Esophagus muscularis mucosa (tissue), 4 donors: Measurements from ENCODE around the gene KRTAP9-3. TPM values are rescaled to one million over a fixed set of nuclear protein-coding genes. Genes with fewer than 3 reads are reported as not detected.
"Not testable (repeated sequence)": the region's sequence is repeated elsewhere in the genome, so short reads cannot be mapped to it uniquely, and the experiment has no call there.

Experiments used
- DNase-seq: peaks from one replicate; pipeline ENCODE4 v3.0.0-alpha.2; 2017; ENCODE audit errors: extremely low spot score
- H3K27ac ChIP-seq, 4 donors: fragments of 200-600 bp; sonication (generic); replicated peaks in 1 of 4; 1 replicate in 3 of 4; 2 replicates in 1 of 4; pipeline ENCODE4 v1.5.1; 2016 to 2019; ENCODE audit warnings: mild to moderate bottlenecking in 1 of 4
- H3K27me3 ChIP-seq, 4 donors: fragments of 200-600 bp; sonication (generic); one replicate each; pipeline versions ENCODE4 v1.5.1 to v1.6.0; 2016 to 2019
- H3K36me3 ChIP-seq, 4 donors: fragments of 200-600 bp; sonication (generic); one replicate each; pipeline ENCODE4 v1.5.1; 2016 to 2019
- H3K4me1 ChIP-seq, 4 donors: fragments of 200-600 bp; sonication (generic); one replicate each; pipeline ENCODE4 v1.5.1; 2016 to 2019
- H3K4me3 ChIP-seq, 4 donors: fragments of 200-600 bp; sonication (generic); 1 replicate in 2 of 4; 2 replicates in 2 of 4; pipeline ENCODE4 v1.5.1; 2016 to 2019; ENCODE audit warnings: mild to moderate bottlenecking in 4 of 4, moderate library complexity in 1 of 4
- H3K9me3 ChIP-seq, 4 donors: fragments of 200-600 bp; sonication (generic); 1 replicate in 3 of 4; 2 replicates in 1 of 4; pipeline ENCODE4 v1.5.1; 2016 to 2019
- EP300 ChIP-seq: sonication (generic); formaldehyde crosslinking; IDR thresholded peaks from one replicate; pipeline ENCODE4 v1.6.1; 2017; ENCODE audit warnings: antibody characterized with exemption
- POLR2A ChIP-seq: fragments of 450-650 bp; IDR thresholded peaks from one replicate; pipeline ENCODE4 v1.6.1; 2017; ENCODE audit warnings: antibody characterized with exemption, moderate library complexity, mild to moderate bottlenecking, low read depth
- POLR2AphosphoS5 ChIP-seq, 2 donors: sonication (generic); formaldehyde crosslinking; IDR thresholded peaks; one replicate each; pipeline ENCODE4 v1.6.1; 2017; ENCODE audit warnings: antibody characterized with exemption in 2 of 2
- WGBS: methylation state at CpG from one replicate; pipeline ENCODE4 v1.1.5; 2018; 5-methylcytosine and 5-hydroxymethylcytosine counted together
- intact Hi-C: fragments of 100-400 bp; cut with DNase I; formaldehyde crosslinking; loops from one replicate; pipeline ENCODE4 v1.15.1; 2023
- total RNA-seq, 4 donors: library from RNA; depleted of rRNA; stranded (reverse); fragments of >200 nt; gene quantifications; one replicate each; pipeline versions ENCODE4 v1.1.0 to v1.2.1, GENCODE V29; 2016
- TF ChIP-seq, protein P1 (sequence below), 3 experiments: fragments of 200-600 bp in 2 of 3; fragments of 450-650 bp in 1 of 3; sonication (generic) in 2 of 3; IDR thresholded peaks; one replicate each; pipeline ENCODE4 v1.5.1; 2017 to 2019; ENCODE audit warnings: antibody characterized with exemption in 3 of 3, mild to moderate bottlenecking in 2 of 3, moderate library complexity in 1 of 3

KRTAP9-3 gene, protein sequence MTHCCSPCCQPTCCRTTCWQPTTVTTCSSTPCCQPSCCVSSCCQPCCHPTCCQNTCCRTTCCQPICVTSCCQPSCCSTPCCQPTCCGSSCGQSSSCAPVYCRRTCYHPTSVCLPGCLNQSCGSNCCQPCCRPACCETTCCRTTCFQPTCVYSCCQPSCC
- total RNA-seq, result not detected

DNA sequence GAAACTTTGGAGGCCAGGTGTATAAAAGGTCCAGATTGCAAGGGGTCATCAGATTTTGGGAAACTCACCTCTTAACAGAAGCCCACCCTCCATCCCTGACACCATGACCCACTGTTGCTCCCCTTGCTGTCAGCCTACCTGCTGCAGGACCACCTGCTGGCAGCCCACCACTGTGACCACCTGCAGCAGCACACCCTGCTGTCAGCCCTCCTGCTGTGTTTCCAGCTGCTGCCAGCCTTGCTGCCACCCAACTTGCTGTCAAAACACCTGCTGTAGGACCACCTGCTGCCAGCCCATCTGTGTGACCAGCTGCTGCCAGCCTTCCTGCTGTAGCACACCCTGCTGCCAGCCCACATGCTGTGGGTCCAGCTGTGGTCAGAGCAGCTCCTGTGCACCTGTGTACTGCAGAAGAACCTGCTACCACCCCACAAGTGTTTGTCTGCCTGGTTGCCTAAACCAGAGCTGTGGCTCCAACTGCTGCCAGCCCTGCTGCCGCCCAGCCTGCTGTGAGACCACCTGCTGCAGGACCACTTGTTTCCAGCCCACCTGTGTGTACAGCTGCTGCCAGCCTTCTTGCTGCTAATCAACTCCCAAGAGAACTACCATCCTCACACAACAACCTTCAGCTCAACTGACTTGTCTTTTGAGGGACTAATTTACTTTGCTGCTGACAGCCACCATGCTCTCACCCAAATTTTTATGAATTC is at the start of gene KRTAP9-3:
Gene KRTAP9-3 (plus strand): TSS at position 51 of the 707 bp plus-strand sequence. CDS start 53 bp downstream, at position 104.
- H3K27me3 ChIP-seq, result peaks cover 0 to 24% (median 0%) of the 10 kb centered on the region in 4 donors
- H3K36me3 ChIP-seq, DNase-seq, intact Hi-C loops, H3K9me3 ChIP-seq, H3K27ac ChIP-seq, H3K4me1 ChIP-seq, H3K4me3 ChIP-seq: not testable (repeated sequence)
- WGBS, result 86% methylated on average over 1 of the region's 1 CpG

DNA sequence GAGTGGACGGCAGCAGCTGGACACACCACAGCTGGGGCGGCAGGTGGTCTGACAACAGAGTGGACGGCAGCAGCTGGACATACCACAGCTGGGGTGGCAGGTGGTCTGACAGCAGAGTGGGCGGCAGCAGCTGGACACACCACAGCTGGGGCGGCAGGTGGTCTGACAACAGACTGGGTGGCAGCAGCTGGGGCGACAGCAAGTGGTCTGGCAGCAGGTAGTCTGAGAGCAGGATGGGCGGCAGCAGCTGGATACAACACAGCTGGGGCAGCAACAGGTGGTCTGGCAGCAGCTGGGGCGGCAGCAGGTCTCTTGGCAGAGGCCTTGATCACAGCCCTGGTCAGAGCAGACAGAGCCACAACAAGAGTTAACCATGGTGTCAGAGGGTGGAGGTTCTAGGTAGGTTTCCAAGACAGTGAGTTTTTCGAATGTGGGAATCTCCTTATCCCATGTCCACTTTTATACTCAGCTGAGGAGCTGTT is 47.7 kb upstream of the KRTAP9-3 start, which contains the start of gene KRTAP4-1:
Gene KRTAP4-1 (minus strand): TSS at position 432 of the 482 bp plus-strand sequence. CDS start 57 bp downstream, at position 375.
- 57% methylated on average over 7 of the region's 9 CpGs for WGBS
- no peak for DNase-seq

DNA sequence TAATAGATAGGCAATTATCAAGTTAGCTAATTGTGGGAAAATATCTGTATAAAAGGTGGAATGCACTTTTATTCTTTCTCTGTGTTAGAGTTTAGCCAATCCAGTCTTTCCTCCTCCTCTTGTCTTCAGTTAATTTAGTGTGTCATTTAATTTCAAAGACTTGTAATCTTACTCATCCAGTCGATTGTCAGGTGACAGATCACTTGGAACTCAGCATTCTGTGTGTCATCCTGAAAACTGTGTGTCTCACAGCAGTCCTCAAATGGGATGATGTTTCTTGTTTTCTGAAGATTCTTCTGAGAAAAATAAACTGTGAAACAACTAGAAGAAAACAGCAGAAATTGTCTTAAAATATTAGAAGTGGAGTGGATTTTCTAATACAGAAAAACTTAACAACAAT is 47.2 kb upstream of the KRTAP9-3 start:
- TF ChIP-seq POLR2AphosphoS5 (IDR thresholded peaks at IDR 0.05), result no peak
- H3K27me3 ChIP-seq, result peaks cover 0 to 20% (median 0%) of the 10 kb centered on the region in 4 donors
- H3K4me1 ChIP-seq, result no peaks in the 10 kb centered on the region
- WGBS, result 54% methylated on average over 1 of the region's 1 CpG
- intact Hi-C loops, result no loop called here
- no peaks in the 10 kb centered on the region for H3K9me3 ChIP-seq
- H3K27ac ChIP-seq, result no peak overlapping the region
- DNase-seq, result no peak
- no peaks in the 10 kb centered on the region for H3K36me3 ChIP-seq
- no peak overlapping the region for H3K4me3 ChIP-seq

More for the DNA sequence above, 47.7 kb upstream of the KRTAP9-3 start, which contains the start of gene KRTAP4-1:
- Histone ChIP-seq H3K4me3 (no peak within 1 kb of the TSS), H3K36me3 (no peaks in the 10 kb centered on the region), H3K4me1 (no peaks in the 10 kb centered on the region), H3K27ac (no peak within 1 kb of the TSS), H3K27me3 (peaks cover 0 to 16% (median 0%) of the 10 kb centered on the region in 4 donors), H3K9me3 (no peaks in the 10 kb centered on the region)
- intact Hi-C loops, result no loop called here
- TF ChIP-seq POLR2A (no peak), POLR2AphosphoS5 (IDR thresholded peaks at IDR 0.05) (no peak), EP300 (no peak)
- TF ChIP-seq, protein P1, sequence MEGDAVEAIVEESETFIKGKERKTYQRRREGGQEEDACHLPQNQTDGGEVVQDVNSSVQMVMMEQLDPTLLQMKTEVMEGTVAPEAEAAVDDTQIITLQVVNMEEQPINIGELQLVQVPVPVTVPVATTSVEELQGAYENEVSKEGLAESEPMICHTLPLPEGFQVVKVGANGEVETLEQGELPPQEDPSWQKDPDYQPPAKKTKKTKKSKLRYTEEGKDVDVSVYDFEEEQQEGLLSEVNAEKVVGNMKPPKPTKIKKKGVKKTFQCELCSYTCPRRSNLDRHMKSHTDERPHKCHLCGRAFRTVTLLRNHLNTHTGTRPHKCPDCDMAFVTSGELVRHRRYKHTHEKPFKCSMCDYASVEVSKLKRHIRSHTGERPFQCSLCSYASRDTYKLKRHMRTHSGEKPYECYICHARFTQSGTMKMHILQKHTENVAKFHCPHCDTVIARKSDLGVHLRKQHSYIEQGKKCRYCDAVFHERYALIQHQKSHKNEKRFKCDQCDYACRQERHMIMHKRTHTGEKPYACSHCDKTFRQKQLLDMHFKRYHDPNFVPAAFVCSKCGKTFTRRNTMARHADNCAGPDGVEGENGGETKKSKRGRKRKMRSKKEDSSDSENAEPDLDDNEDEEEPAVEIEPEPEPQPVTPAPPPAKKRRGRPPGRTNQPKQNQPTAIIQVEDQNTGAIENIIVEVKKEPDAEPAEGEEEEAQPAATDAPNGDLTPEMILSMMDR (IDR thresholded peaks at IDR 0.05), result no peak

DNA sequence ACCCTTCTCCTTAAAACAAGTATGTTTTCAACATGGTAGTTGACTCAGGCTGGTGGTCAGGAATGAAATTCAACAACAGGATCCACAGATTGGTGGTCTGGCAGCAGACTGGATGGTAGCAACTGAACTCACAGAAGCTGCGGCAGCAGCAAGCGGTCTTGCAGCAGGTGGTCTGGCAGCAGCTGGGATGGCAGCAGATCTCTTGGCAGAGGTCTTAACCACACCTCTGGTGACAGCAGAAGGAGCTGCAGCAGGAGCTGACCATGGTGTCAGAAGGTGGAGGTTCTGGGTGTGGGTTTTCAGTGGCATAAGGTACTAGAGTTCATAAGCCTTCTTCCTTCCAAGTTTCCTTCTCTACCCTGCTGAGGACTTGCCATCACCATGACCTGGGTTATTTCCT is 45.4 kb upstream of the KRTAP9-3 start:
- Histone ChIP-seq H3K9me3 (no peaks in the 10 kb centered on the region), H3K27me3 (peaks cover 0 to 25% (median 0%) of the 10 kb centered on the region in 4 donors), H3K27ac (no peak overlapping the region), H3K4me1 (no peaks in the 10 kb centered on the region), H3K36me3 (no peaks in the 10 kb centered on the region), H3K4me3 (no peak overlapping the region)
- 70% methylated on average over 2 of the region's 2 CpGs for WGBS
- no peak for DNase-seq
- TF ChIP-seq POLR2AphosphoS5 (IDR thresholded peaks at IDR 0.05), result no peak
- TF ChIP-seq, protein P1 (IDR thresholded peaks at IDR 0.05), result no peak
- intact Hi-C loops, result no loop called here

DNA sequence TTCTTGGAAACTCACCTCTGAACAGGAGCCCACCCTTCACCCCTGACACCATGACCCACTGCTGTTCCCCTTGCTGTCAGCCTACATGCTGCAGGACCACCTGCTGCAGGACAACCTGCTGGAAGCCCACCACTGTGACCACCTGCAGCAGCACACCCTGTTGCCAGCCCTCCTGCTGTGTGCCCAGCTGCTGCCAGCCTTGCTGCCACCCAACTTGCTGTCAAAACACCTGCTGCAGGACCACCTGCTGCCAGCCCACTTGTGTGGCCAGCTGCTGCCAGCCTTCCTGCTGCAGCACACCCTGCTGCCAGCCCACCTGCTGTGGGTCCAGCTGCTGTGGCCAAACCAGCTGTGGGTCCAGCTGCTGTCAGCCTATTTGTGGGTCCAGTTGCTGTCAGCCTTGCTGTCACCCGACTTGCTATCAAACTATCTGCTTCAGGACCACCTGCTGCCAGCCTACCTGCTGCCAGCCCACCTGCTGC is 42.4 kb upstream of the KRTAP9-3 start, which contains the start of gene KRTAP9-1:
Gene KRTAP9-1 (plus strand): TSS at position 51 of the 482 bp plus-strand sequence. CDS start 0 bp downstream, at position 51.
- H3K9me3 ChIP-seq, DNase-seq, H3K4me3 ChIP-seq, H3K4me1 ChIP-seq, H3K27ac ChIP-seq, intact Hi-C loops, H3K36me3 ChIP-seq: not testable (repeated sequence)
- peaks cover 0 to 20% (median 0%) of the 10 kb centered on the region in 4 donors for H3K27me3 ChIP-seq
- 57% methylated on average over 1 of the region's 1 CpG for WGBS

DNA sequence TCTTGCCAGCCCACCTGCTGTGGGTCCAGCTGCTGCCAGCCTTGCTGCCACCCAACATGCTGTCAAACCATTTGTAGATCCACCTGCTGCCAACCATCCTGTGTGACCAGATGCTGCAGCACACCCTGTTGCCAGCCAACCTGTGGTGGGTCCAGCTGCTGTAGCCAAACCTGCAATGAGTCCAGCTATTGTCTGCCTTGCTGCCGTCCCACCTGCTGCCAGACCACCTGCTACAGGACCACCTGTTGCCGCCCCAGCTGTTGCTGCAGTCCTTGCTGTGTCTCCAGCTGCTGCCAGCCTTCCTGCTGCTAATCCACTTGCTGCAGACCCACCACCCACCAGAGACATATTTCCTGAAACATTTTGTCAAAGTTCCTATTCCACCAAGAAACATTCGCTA is 41.9 kb upstream of the KRTAP9-3 start:
- intact Hi-C loops, result no loop called here
- no peak for DNase-seq
- Histone ChIP-seq H3K4me1 (no peaks in the 10 kb centered on the region), H3K27ac (no peak overlapping the region), H3K4me3 (no peak overlapping the region), H3K36me3 (no peaks in the 10 kb centered on the region), H3K9me3 (no peaks in the 10 kb centered on the region), H3K27me3 (peaks cover 0 to 18% (median 0%) of the 10 kb centered on the region in 4 donors)
- WGBS, result 87% methylated on average over 3 of the region's 3 CpGs
- TF ChIP-seq POLR2AphosphoS5 (IDR thresholded peaks at IDR 0.05), result no peak
- TF ChIP-seq EP300, result no peak
- TF ChIP-seq, protein P1 (IDR thresholded peaks at IDR 0.05), result no peak
- no peak for TF ChIP-seq POLR2A
